NCI-H82 (cell line): ENCODE measurements around the gene SRP68.
"Not testable (repeated sequence)": the region's sequence is repeated elsewhere in the genome, so short reads cannot be mapped to it uniquely, and the experiment has no call there.

Source experiments
- DNase-seq: peaks from one replicate; lab custom pipeline; 2025; lab: John Stamatoyannopoulos, UW

Gene SRP68

GRCh38 chr17:76089680-76090516 lies 17.6 kb upstream of the SRP68 start:
- DNase-seq, result no peak

GRCh38 chr17:76088868-76089576 lies 16.7 kb upstream of the SRP68 start:
- no peak for DNase-seq

- DNase-seq, result peak; percentile 26
Observed at GRCh38 chr17:76088041-76088867, 15.9 kb upstream of the SRP68 start.

- DNase-seq, result no peak
Observed at GRCh38 chr17:76087531-76087930, 15.2 kb upstream of the SRP68 start.

GRCh38 chr17:76086384-76086783 lies 14.1 kb upstream of the SRP68 start:
- DNase-seq, result no peak

GRCh38 chr17:76085731-76086366 lies 13.5 kb upstream of the SRP68 start:
- DNase-seq, result no peak

GRCh38 chr17:76085066-76085730 lies 12.9 kb upstream of the SRP68 start:
- DNase-seq, result no peak

GRCh38 chr17:76083536-76084182 lies 11.3 kb upstream of the SRP68 start:
- DNase-seq, result no peak

- DNase-seq, result peak; percentile 36
Observed at GRCh38 chr17:76082326-76083251, 10.3 kb upstream of the SRP68 start.

- DNase-seq, result peak; percentile 29
Observed at GRCh38 chr17:76081295-76082210, 9.2 kb upstream of the SRP68 start.

GRCh38 chr17:76080768-76081287 lies 8.5 kb upstream of the SRP68 start:
- DNase-seq, result no peak

- DNase-seq, result peak; percentile 48
Observed at GRCh38 chr17:76079956-76080767, 7.8 kb upstream of the SRP68 start.

GRCh38 chr17:76079535-76079955 lies 7.2 kb upstream of the SRP68 start:
- DNase-seq, result peak; percentile 23

GRCh38 chr17:76078860-76079534 lies 6.7 kb upstream of the SRP68 start, which contains the start of gene ZACN:
ZACN (plus strand) TSS chr17:76079182; CDS start chr17:76079265, 83 bp downstream.
- DNase-seq, result peak; percentile 19

- not testable (repeated sequence) for DNase-seq
Observed at GRCh38 chr17:76078370-76078769, 6.1 kb upstream of the SRP68 start.

GRCh38 chr17:76077584-76078110 lies 5.3 kb upstream of the SRP68 start:
- DNase-seq, result peak; percentile 48
